Stimulated activated CD4-positive, alpha-beta T cell treated with anti-CD3 and anti-CD28 coated beads, Interleukin-4, amount 100 ng/mL, for 4 hours (primary cell): ENCODE measurements around the gene HOXB3.

Source experiments
- DNase-seq, 2 experiments: peaks; one replicate each; pipeline ENCODE4 v3.0.0-alpha.2; 2020

Gene HOXB3

GRCh38 chr17:48589831-48590606 lies at the start of gene HOXB3:
Gene HOXB3, minus strand, starts transcription at chr17:48590241. Its CDS starts 37,767 bp downstream, at chr17:48552474.
- DNase-seq, result no peak

GRCh38 chr17:48639136-48639535 lies 49.1 kb upstream of the HOXB3 start:
- DNase-seq, result no peak

DNA sequence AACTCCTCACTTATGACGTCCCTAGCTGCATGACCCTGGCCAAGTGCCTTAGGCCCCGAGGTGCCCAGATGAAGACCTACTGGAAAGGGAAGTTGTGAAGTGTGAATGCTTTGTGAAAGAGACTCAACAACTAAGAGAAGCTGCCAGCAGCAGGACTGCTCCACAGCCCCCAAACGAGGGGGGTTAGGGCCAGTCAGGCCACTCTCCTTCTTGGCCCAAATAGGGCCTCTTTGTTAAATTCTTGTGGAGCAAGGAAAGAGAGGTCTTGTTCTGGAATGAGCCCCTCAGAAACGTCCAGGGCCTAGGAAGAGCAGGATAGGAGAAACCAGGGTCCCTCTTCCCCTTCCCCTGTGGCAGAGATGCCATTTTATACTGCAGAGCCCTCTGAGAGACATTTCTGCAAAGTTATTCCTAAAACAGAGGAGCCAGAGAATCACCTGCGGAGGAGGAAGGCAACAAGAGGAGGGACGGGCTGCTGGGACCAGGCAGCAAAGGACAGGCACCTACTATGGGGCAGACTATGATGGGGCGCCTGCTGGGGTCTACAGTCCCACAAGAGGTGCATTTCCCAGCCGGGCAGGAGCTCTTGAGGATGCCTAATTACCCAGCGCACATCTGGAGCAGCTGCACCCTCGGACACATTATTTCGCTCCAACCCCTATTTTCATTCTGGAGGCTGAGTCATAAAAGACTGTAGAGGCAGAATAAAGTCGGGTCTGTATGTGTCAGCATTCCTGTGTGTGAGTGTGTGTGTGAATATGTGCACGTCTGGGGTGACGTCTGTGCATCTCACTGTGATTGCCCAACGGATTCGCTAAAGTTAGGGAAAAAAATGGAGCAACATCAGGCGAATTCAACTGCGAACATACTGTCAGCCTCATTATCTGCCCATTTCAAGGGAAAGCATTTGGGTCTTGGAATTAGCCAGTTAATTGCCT lies 47.6 kb upstream of the HOXB3 start:
- no peak for DNase-seq

- peak; percentile 52 to 65 for DNase-seq
These were observed 46.4 kb upstream of the HOXB3 start for GRCh38 chr17:48636177-48637018.

DNA sequence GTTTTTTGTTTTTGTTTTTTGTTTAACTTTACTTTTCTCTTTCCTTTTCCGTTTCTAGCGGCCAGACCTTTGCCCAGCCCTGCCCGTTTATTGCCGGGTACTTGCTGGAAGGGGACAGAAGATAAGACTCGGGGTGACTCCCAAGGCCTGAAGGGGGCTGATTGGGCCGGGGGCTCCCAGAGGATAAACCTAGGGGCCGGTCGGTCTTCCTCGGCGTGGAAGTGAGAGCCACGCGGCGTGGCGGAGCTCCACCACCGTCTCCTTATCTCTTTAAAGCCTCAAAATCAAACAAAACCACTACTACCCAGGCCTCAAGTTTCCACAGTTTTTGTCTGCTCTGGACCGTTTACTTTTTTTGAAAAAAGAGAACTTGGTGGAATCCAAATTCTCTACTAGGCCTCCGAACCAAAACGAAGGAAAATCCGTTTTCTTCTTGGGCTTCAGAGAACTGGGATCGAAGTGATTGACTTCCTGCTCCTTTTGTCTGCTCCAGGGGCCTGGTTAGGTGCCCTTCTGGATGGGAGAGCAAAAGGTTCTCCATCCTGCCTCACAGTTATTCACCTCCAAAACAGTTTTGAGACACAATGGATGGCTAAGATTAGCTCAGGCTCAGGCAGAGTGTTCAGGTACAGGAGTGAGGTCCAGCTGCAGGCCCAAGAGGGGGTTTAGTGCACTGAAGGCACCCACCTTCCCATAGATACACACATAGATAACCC lies 44.6 kb upstream of the HOXB3 start:
- no peak for DNase-seq

GRCh38 chr17:48633266-48633677 lies 43.2 kb upstream of the HOXB3 start:
- no peak for DNase-seq

GRCh38 chr17:48632579-48633265 lies 42.7 kb upstream of the HOXB3 start:
- DNase-seq, result no peak

- DNase-seq, result no peak
These were observed 41.9 kb upstream of the HOXB3 start for GRCh38 chr17:48631693-48632578.

- no peak for DNase-seq
These were observed 41.1 kb upstream of the HOXB3 start for GRCh38 chr17:48630925-48631692.

- no peak for DNase-seq
These were observed 40.2 kb upstream of the HOXB3 start for GRCh38 chr17:48630009-48630924.

DNA sequence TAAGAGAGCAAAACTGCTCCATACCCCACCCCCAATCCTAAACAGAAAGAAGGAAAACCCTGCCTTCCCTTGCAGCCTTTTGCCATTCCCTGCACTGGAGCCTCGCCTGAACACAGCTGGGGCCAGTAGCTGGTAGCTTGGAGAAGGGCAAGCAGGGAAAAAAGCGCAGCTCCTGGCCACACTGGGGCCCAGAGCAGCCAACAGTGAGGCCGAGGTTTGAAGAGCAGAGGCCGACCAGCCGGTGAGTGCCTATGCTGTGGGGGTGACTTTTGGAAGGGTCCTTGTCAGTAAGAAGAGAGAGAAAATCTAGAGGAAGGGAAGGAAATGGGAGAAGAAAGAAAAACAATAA lies 39.3 kb upstream of the HOXB3 start:
- no peak for DNase-seq

DNA sequence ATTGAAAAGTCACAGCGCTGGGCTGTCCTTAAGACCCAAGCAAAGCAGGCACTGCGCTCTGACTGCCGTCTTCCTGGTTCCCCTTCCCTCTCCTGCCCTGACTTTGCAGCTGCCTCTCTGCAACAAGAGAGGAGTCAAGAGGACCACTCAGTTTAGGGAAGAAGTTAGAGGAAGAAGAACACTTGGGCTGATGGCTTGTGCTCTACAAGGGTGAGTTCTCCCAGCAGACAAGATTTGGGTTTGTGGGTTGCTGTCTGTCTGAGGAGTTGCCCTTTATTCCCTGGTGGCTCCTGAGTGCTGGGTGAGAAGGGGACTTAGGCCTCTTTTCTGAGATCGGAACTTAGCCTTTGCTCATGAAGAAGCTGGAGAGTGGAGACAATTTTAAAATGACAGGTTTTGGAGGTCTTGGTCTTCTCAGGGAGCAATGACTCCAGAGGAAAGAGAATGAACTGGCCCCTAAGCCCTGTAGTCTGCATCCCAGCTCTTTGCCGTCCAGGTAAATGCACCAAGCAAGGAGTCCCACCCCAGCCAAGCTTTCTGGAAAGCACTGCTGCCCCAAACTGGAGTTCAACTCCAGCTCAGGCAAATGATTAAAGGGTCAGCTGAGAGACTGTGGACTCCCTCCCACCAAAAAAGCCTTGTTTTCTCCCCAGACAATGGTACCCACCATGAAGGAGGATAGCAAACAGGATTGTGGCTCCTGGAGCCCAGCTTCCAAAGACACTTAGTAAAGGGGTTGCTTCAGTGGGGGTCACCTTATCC lies 38.8 kb upstream of the HOXB3 start:
- DNase-seq, result no peak

DNA sequence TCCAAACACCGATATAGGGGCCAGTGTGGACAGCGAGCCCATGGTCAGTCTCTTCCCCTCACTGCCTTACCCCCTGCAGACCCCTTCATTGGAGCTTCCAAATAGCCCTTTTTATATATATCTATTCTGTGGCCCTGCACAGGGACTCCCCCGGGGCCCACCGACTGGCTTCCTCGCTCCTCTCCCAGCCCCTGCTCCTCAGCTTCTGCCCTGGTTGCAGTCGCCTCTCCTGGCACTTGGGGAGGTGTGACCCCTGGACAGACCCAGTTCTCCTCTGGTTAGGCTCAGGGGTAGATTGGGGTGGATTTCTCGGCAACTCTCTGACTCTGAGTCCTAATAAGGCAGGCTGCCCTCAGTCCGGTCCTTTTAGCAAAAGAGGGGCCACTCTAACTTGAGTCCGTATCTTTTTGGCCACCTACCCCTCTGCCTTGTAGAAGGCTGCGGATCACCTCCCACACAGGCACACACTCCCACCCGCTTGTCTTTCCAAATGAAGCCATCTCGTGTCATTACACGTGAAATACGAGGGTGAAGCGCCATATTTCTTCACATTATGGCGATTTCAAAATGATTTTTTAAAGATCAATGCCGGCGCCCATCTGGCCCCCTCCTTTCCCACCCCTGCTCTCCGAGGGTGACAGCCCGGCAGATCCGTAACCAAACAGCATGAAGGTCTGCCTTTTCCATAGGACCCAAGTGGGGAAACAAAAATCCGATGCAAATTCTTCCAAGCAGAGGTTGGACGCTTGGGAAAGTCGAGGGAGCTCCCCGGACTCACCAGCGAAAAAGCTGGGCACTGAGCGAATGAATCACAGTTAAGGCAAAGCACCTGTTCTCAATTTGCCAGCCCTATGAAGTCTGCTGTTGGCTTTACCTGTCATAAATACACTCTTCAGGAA lies 37.8 kb upstream of the HOXB3 start:
- no peak for DNase-seq

- DNase-seq, result no peak
These were observed 37.1 kb upstream of the HOXB3 start for GRCh38 chr17:48627118-48627597.

- peak; percentile 59 to 70 for DNase-seq
These were observed 36.4 kb upstream of the HOXB3 start, which contains the start of gene HOXB9 for GRCh38 chr17:48626245-48627117. Gene HOXB9, minus strand, starts transcription at chr17:48626358. Its CDS starts 89 bp downstream, at chr17:48626269.
